ENCODE data around the gene ZNF821. TPM values are rescaled to one million over a fixed set of nuclear protein-coding genes. Genes with fewer than 3 reads are reported as not detected.
"Not testable (repeated sequence)": the region's sequence is repeated elsewhere in the genome, so short reads cannot be mapped to it uniquely, and the experiment has no call there.

Gene ZNF821
- total RNA-seq, 1 donor from 2014 or later, result 10.3 TPM

DNA sequence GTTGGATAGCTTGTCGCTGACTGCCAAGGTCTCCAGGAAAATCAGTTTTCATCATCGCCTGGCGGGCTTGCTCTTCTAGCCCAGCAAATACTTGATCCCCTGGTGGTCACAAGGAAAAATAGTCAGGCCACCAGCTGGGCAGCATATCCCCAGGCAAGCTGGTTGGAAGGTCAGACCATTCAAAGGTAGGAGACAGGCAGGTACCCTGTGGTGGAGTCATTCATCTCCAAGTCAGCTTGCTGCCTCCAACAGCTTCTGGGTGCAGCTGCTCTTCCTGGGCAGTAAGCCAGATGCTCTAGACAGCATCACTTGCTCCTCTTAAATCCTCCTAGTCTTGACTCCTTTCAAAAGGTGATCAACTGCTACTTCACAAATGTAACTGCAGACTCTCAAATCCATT is 16.0 kb downstream of the ZNF821 start:
- no peak for DNase-seq (ENCODE audit: low spot score)
- no peaks in the 10 kb centered on the region for H3K9me3 Mint-ChIP-seq
- H3K4me3 Mint-ChIP-seq, result no peak overlapping the region
- no peak overlapping the region for H2AFZ ChIP-seq (replicated peaks)
- H3K4me1 Mint-ChIP-seq, result no peaks in the 10 kb centered on the region
- TF ChIP-seq EZH2phosphoT487 (IDR thresholded peaks at IDR 0.05) (no peak), CTCF (IDR thresholded peaks at IDR 0.05) (no peak), EZH2 (IDR thresholded peaks at IDR 0.05) (no peak)
- peaks cover 10% of the 10 kb centered on the region for H4K20me1 ChIP-seq (ENCODE audit: low read depth)
- no peaks in the 10 kb centered on the region for H3K27me3 ChIP-seq
- no peaks in the 10 kb centered on the region for H3K4me1 ChIP-seq
- no peak overlapping the region for H3K27ac ChIP-seq
- H3F3A ChIP-seq (ENCODE audit: low read depth), result no peaks in the 10 kb centered on the region
- no peak overlapping the region for H3K9ac ChIP-seq
- H3K4me2 ChIP-seq, result no peak overlapping the region
- no peaks in the 10 kb centered on the region for H3K36me3 ChIP-seq
- no peaks in the 10 kb centered on the region for H3K27me3 Mint-ChIP-seq (ENCODE audit: insufficient read depth, low read depth)
- H3K9me3 ChIP-seq (ENCODE audit: low read depth), result no peaks in the 10 kb centered on the region
- H3K27ac Mint-ChIP-seq, result no peak overlapping the region
- no peaks in the 10 kb centered on the region for H3K79me2 ChIP-seq (ENCODE audit: low read depth)
- no peak overlapping the region for H3K4me3 ChIP-seq
- H3K36me3 Mint-ChIP-seq, result peaks cover 39% of the 10 kb centered on the region

- H3K79me2 ChIP-seq (ENCODE audit: low read depth); H3K9me3 ChIP-seq (ENCODE audit: low read depth); H3K27me3 Mint-ChIP-seq (ENCODE audit: insufficient read depth, low read depth); DNase-seq (ENCODE audit: low spot score); H3K27ac Mint-ChIP-seq; H3K27me3 ChIP-seq; H3K4me3 Mint-ChIP-seq; H3K4me2 ChIP-seq; H3K4me3 ChIP-seq; H3K9me3 Mint-ChIP-seq; H3K9ac ChIP-seq; H3K4me1 Mint-ChIP-seq; H3F3A ChIP-seq (ENCODE audit: low read depth); H3K4me1 ChIP-seq; H4K20me1 ChIP-seq (ENCODE audit: low read depth); H3K36me3 ChIP-seq; H2AFZ ChIP-seq (replicated peaks); H3K27ac ChIP-seq: not testable (repeated sequence)
- peaks cover 39% of the 10 kb centered on the region for H3K36me3 Mint-ChIP-seq
Observed at GRCh38 chr16:71867175-71867574, 16.8 kb downstream of the ZNF821 start.

DNA sequence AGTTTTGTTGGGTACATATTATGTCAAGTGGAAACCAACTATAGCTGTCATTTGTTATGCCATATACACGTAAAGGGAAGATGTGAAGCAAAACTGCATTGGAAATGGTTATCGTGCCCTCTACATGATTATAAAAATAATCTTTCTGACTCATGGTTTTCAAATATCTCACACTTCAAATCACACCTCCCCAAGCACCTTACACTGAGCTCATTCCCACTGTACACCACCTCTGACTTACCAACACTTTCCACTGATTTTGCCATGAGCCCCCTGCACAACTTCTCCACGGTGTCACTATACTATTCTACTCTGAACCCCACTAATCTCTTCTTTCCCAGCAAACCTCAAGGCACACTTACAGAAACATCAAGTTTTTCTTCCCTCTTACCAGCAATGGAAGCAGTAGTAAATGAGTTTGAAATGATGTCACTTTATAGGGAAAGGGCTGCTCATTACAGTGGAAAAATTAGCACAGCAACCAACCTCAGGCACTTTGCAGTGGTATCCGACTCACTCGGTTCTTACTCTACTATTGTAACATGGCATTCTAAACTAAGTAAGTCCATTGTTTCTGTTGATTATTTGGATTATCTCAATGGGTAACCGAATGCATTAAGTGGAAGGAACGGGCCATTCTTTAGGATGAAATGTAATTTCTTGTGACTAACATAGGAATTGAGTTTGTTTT is 18.7 kb downstream of the ZNF821 start:
- H3K36me3 ChIP-seq, result no peaks in the 10 kb centered on the region
- no peak overlapping the region for H3K4me3 ChIP-seq
- no peaks in the 10 kb centered on the region for H3K27me3 Mint-ChIP-seq (ENCODE audit: insufficient read depth, low read depth)
- H3F3A ChIP-seq (ENCODE audit: low read depth), result no peaks in the 10 kb centered on the region
- no peak for DNase-seq (ENCODE audit: low spot score)
- no peak overlapping the region for H3K4me2 ChIP-seq
- H3K4me3 Mint-ChIP-seq, result no peak overlapping the region
- no peaks in the 10 kb centered on the region for H3K4me1 Mint-ChIP-seq
- no peak overlapping the region for H3K27ac ChIP-seq
- H3K36me3 Mint-ChIP-seq, result peaks cover 40% of the 10 kb centered on the region
- no peak overlapping the region for H3K27ac Mint-ChIP-seq
- H3K27me3 ChIP-seq, result no peaks in the 10 kb centered on the region
- H4K20me1 ChIP-seq (ENCODE audit: low read depth), result peaks cover 10% of the 10 kb centered on the region
- H3K9me3 ChIP-seq (ENCODE audit: low read depth), result no peaks in the 10 kb centered on the region
- no peaks in the 10 kb centered on the region for H3K9me3 Mint-ChIP-seq
- no peak for TF ChIP-seq CTCF (IDR thresholded peaks at IDR 0.05)
- TF ChIP-seq EZH2 (IDR thresholded peaks at IDR 0.05), result no peak
- TF ChIP-seq EZH2phosphoT487 (IDR thresholded peaks at IDR 0.05), result no peak
- H2AFZ ChIP-seq (replicated peaks), result no peak overlapping the region
- no peaks in the 10 kb centered on the region for H3K4me1 ChIP-seq
- no peak overlapping the region for H3K9ac ChIP-seq
- H3K79me2 ChIP-seq (ENCODE audit: low read depth), result no peaks in the 10 kb centered on the region

GRCh38 chr16:71863995-71864394 is 20.0 kb downstream of the ZNF821 start:
- Mint-ChIP-seq H3K4me3 (no peak overlapping the region), H3K4me1 (no peaks in the 10 kb centered on the region), H3K36me3 (peaks cover 38% of the 10 kb centered on the region), H3K9me3 (no peaks in the 10 kb centered on the region), H3K27me3 (ENCODE audit: insufficient read depth, low read depth) (peaks cover 2% of the 10 kb centered on the region), H3K27ac (no peak overlapping the region)
- Histone ChIP-seq H3K27me3 (no peaks in the 10 kb centered on the region), H3K9ac (no peak overlapping the region), H3K9me3 (ENCODE audit: low read depth) (no peaks in the 10 kb centered on the region), H3K4me2 (no peak overlapping the region), H3K4me1 (no peaks in the 10 kb centered on the region), H3K36me3 (no peaks in the 10 kb centered on the region), H4K20me1 (ENCODE audit: low read depth) (peaks cover 12% of the 10 kb centered on the region), H3K4me3 (no peak overlapping the region), H3F3A (ENCODE audit: low read depth) (peaks cover 2% of the 10 kb centered on the region), H2AFZ (replicated peaks) (no peak overlapping the region), H3K79me2 (ENCODE audit: low read depth) (no peaks in the 10 kb centered on the region), H3K27ac (no peak overlapping the region)
- no peak for DNase-seq (ENCODE audit: low spot score)
- no peak for TF ChIP-seq EZH2phosphoT487 (IDR thresholded peaks at IDR 0.05)
- TF ChIP-seq EZH2 (IDR thresholded peaks at IDR 0.05), result no peak
- no peak for TF ChIP-seq CTCF (IDR thresholded peaks at IDR 0.05)
